ENCODE data around the gene NFATC3.
A peak's percentile ranks its signal among the peaks of the same experiment; 100 is the strongest.
"Not testable (repeated sequence)": the region's sequence is repeated elsewhere in the genome, so short reads cannot be mapped to it uniquely, and the experiment has no call there.

Gene NFATC3

DNA sequence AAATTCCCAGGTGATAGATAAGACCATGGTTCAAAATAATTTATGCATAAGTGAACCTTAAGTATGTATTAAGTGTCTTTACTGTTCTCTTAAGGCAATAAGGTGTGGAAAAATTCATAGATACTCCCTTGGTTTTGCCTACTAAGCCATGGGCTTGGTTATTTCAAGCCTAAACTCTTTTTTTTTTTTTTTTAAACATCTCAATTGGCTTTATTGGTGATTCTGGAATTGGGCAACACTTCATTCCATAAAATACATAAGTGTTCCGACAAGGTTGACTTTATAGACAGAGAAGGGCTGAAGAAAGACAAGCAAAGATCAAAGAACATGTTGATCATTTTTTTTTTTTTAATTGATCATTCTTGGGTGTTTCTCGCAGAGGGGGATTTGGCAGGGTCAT lies 77.2 kb downstream of the NFATC3 start:
- FAIRE-seq (no peak), DNase-seq (ENCODE audit: insufficient read length, low spot score) (no peak)
- TF ChIP-seq SPI1 (IDR thresholded peaks at IDR 0.05; ENCODE audit: low read depth, low read length), result no peak
- no peak for TF ChIP-seq PAX5 (IDR thresholded peaks at IDR 0.05; ENCODE audit: insufficient read depth, low read length, severe bottlenecking)
- no peak for TF ChIP-seq POU2F2 (IDR thresholded peaks at IDR 0.05; ENCODE audit: low read depth, low read length)
- no peak for TF ChIP-seq TAF1 (IDR thresholded peaks at IDR 0.05; ENCODE audit: low read depth, low read length)
- TF ChIP-seq POLR2A (IDR thresholded peaks at IDR 0.05; ENCODE audit: low read depth, low read length), result no peak
- TF ChIP-seq POLR2AphosphoS5 (IDR thresholded peaks at IDR 0.05; ENCODE audit: low read depth, low read length), result no peak

DNA sequence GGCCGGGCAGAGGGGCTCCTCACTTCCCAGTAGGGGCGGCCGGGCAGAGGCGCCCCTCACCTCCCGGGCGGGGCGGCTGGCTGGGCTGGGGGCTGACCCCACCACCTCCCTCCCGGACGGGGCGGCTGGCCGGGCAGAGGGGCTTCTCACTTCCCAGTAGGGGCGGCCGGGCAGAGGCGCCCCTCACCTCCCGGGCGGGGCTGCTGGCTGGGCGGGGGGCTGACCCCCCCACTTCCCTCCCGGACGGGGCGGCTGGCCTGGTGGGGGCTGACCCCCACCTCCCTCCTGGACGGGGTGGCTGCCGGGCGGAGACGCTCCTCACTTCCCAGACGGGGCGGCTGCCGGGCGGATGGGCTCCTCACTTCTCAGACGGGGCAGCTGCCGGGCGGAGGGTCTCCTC lies 78.1 kb downstream of the NFATC3 start:
- FAIRE-seq; DNase-seq (ENCODE audit: insufficient read length, low spot score): not testable (repeated sequence)

DNA sequence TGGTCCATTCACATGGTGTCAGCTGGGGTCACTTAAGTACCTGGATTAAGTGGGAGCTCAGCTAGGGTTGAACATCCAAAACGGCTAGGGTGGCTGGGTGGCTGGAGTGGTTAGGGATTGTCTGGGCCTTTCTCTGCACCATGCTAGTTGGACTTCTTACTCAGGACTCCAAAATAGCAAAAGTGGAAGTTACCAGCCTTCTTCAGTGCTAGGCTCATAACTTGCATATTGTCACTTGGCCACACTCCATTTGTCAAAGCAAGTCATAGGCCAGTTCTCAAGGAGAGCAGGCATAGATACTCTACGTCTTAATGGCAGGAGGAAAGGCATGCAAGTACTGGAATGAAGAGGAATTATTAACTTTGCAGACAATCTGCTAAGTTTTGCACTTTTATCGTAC lies 81.1 kb downstream of the NFATC3 start:
- no peak for TF ChIP-seq POLR2A (IDR thresholded peaks at IDR 0.05; ENCODE audit: low read depth, low read length)
- no peak for TF ChIP-seq POU2F2 (IDR thresholded peaks at IDR 0.05; ENCODE audit: low read depth, low read length)
- TF ChIP-seq TAF1 (IDR thresholded peaks at IDR 0.05; ENCODE audit: low read depth, low read length), result no peak
- DNase-seq (ENCODE audit: insufficient read length, low spot score), result no peak
- FAIRE-seq, result peak; percentile 56

DNA sequence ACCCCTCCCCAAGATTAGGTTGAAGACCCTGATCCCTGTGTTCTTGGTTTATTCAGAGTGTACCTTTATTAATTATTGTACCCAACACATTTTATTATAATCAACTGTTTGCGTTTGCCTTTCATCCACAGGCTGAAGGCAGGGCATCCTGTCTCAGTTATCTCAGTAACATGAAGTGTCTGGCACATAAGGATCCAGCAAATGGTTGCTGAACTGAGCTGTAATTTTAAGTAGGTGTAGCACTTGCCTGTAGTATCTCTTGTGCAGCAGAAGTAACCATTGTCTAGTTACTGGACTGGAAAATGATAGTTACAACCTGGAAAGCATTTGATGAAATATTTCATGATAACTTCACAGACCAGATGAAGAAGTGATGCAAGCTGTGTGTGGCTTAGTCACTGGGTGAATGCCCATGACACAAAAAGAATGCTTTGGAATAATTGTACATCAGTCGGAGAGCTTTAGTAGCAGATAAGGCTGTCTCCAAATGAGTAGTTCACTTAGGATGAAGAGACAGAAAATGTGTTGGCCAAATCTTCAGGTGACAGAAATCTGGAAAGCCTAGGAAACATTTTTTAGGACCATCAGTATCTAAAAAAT lies 94.1 kb downstream of the NFATC3 start:
- no peak for FAIRE-seq
- DNase-seq (ENCODE audit: insufficient read length, low spot score), result no peak
- TF ChIP-seq PAX5 (IDR thresholded peaks at IDR 0.05; ENCODE audit: insufficient read depth, low read length, severe bottlenecking), result no peak
- TF ChIP-seq SPI1 (IDR thresholded peaks at IDR 0.05; ENCODE audit: low read depth, low read length), result no peak
- TF ChIP-seq POLR2AphosphoS5 (IDR thresholded peaks at IDR 0.05; ENCODE audit: low read depth, low read length), result no peak
- no peak for TF ChIP-seq POU2F2 (IDR thresholded peaks at IDR 0.05; ENCODE audit: low read depth, low read length)
- TF ChIP-seq TAF1 (IDR thresholded peaks at IDR 0.05; ENCODE audit: low read depth, low read length), result no peak
- TF ChIP-seq POLR2A (IDR thresholded peaks at IDR 0.05; ENCODE audit: low read depth, low read length), result no peak

DNA sequence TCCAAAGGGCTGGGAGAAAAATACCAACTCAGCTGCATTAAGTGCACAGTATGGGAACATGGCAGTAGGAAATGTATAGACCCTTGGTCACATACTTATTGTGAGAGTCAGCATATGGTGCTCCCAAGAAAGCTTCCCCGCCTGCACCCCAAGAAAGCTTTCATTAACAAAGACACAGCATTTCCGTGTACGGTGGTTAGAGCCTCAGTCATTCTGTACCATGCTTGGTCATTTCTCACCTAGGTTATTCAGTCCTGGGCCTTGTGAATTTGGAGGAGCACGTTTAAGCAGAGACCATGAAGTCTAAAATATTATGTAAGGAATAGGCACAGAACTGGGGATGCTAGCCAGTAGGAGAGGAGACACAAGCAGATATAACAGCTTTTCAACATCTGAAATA lies 94.7 kb downstream of the NFATC3 start:
- DNase-seq (ENCODE audit: insufficient read length, low spot score) (no peak), FAIRE-seq (no peak)
- TF ChIP-seq POU2F2 (IDR thresholded peaks at IDR 0.05; ENCODE audit: low read depth, low read length) (no peak), TAF1 (IDR thresholded peaks at IDR 0.05; ENCODE audit: low read depth, low read length) (no peak), PAX5 (IDR thresholded peaks at IDR 0.05; ENCODE audit: insufficient read depth, low read length, severe bottlenecking) (no peak), POLR2A (IDR thresholded peaks at IDR 0.05; ENCODE audit: low read depth, low read length) (no peak), POLR2AphosphoS5 (IDR thresholded peaks at IDR 0.05; ENCODE audit: low read depth, low read length) (no peak)

DNA sequence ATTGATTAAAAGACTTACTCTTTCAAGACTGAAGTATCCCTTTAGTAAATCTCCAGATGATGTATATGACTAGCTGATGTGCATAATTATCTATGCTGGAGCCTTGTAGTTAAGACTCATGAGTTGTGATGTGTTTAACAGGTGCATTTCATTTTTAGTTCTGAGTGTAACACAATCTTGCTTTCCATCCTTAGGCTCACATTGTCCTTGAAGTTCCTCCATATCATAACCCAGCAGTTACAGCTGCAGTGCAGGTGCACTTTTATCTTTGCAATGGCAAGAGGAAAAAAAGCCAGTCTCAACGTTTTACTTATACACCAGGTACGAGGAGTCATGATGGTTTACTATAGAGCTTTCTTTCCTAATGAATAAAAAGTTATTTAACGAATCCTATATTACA lies 97.9 kb downstream of the NFATC3 start:
- DNase-seq (ENCODE audit: insufficient read length, low spot score) (no peak), FAIRE-seq (no peak)
- no peak for TF ChIP-seq TAF1 (IDR thresholded peaks at IDR 0.05; ENCODE audit: low read depth, low read length)
- TF ChIP-seq POLR2A (IDR thresholded peaks at IDR 0.05; ENCODE audit: low read depth, low read length), result no peak
- no peak for TF ChIP-seq SPI1 (IDR thresholded peaks at IDR 0.05; ENCODE audit: low read depth, low read length)

DNA sequence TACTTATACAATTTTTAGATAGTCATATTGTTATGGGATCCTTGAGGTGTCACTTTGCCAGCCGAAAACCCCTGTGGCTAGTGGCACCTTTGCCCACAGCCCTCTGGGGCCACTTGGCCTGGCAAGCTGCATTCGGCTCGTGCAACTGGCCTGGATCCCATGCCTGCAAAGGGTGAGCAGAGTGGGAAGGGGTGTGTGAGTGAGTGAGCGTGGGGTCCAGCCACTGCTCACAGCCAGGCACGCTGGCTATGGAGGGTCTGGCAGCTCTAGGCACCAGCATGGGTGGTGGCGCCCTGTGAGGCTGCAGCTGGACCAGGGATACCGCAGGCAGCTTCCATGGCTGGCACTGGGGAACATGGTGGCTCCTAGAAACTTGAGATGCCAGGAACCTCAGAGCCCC lies 101.7 kb downstream of the NFATC3 start:
- TF ChIP-seq PAX5 (IDR thresholded peaks at IDR 0.05; ENCODE audit: insufficient read depth, low read length, severe bottlenecking), result no peak
- no peak for TF ChIP-seq POU2F2 (IDR thresholded peaks at IDR 0.05; ENCODE audit: low read depth, low read length)
- no peak for TF ChIP-seq TAF1 (IDR thresholded peaks at IDR 0.05; ENCODE audit: low read depth, low read length)
- TF ChIP-seq SPI1 (IDR thresholded peaks at IDR 0.05; ENCODE audit: low read depth, low read length), result no peak
- no peak for TF ChIP-seq POLR2A (IDR thresholded peaks at IDR 0.05; ENCODE audit: low read depth, low read length)
- TF ChIP-seq POLR2AphosphoS5 (IDR thresholded peaks at IDR 0.05; ENCODE audit: low read depth, low read length), result no peak
- FAIRE-seq (no peak), DNase-seq (ENCODE audit: insufficient read length, low spot score) (no peak)

DNA sequence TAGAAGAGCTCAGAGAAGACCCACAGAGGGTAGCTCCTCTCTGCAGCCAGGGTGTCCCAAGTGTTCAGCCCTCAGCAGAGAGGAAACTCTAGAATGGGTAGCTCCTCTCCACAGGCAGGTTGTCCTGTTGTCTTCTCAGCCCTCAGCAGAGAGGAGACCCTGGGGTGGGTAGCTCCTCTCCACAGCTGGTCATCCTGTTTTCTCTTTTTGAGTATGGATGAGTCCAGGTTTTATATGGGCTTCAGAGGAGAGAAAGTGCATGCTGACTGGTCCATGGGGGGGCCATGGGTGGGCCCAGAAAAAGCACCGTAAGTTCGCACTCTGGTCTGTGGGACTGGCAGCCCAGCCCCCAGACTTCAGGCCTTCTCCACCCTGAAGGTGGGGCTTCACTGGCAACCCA lies 102.3 kb downstream of the NFATC3 start:
- no peak for FAIRE-seq
- TF ChIP-seq POLR2A (IDR thresholded peaks at IDR 0.05; ENCODE audit: low read depth, low read length) (no peak), POU2F2 (IDR thresholded peaks at IDR 0.05; ENCODE audit: low read depth, low read length) (no peak), PAX5 (IDR thresholded peaks at IDR 0.05; ENCODE audit: insufficient read depth, low read length, severe bottlenecking) (no peak), TAF1 (IDR thresholded peaks at IDR 0.05; ENCODE audit: low read depth, low read length) (no peak), POLR2AphosphoS5 (IDR thresholded peaks at IDR 0.05; ENCODE audit: low read depth, low read length) (no peak)
- DNase-seq (ENCODE audit: insufficient read length, low spot score), result no peak

DNA sequence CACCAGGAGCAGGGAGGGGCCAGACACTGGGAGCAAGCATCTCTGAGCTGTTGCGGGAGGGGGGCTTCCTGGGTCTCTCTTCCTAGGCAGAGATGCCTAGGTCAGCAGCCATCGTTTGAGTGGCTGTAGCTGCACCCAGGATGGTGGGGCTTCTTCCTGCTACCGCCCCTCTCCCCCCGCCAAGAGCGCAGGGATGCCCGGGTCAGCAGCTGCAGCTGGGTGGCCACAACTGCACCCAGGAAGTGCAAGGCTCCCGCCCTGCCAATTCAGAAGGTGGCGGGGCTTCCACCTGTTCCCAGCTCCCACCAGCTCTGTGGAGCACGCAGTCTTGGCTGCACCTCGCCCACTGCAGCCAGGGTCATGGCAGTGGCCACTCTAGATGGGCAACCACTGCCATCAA lies 103.0 kb downstream of the NFATC3 start:
- FAIRE-seq (no peak), DNase-seq (ENCODE audit: insufficient read length, low spot score) (no peak)
- no peak for TF ChIP-seq PAX5 (IDR thresholded peaks at IDR 0.05; ENCODE audit: insufficient read depth, low read length, severe bottlenecking)
- TF ChIP-seq TAF1 (IDR thresholded peaks at IDR 0.05; ENCODE audit: low read depth, low read length), result no peak
- TF ChIP-seq SPI1 (IDR thresholded peaks at IDR 0.05; ENCODE audit: low read depth, low read length), result no peak
- no peak for TF ChIP-seq POLR2A (IDR thresholded peaks at IDR 0.05; ENCODE audit: low read depth, low read length)
- no peak for TF ChIP-seq POU2F2 (IDR thresholded peaks at IDR 0.05; ENCODE audit: low read depth, low read length)
- TF ChIP-seq POLR2AphosphoS5 (IDR thresholded peaks at IDR 0.05; ENCODE audit: low read depth, low read length), result no peak

DNA sequence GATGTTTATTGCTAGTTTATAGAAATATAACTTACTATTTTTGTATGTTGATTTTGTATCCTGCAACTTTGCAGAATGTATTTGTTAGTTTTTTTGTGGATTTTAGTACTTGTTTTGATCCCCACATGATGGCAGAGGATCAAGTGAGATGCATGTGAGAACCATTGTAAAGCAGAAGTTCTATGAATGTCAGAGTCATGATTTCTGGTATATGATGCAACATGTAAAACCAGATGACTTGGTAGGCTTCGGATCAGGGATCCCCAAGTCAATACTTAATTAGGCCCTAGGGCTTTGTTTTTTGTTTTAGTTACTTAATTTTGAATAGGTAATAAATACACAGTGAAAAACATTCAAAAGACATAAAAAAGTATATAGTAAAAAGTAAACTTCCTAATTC lies 104.9 kb downstream of the NFATC3 start:
- DNase-seq (ENCODE audit: insufficient read length, low spot score) (no peak), FAIRE-seq (no peak)
- TF ChIP-seq PAX5 (IDR thresholded peaks at IDR 0.05; ENCODE audit: insufficient read depth, low read length, severe bottlenecking), result no peak
- TF ChIP-seq SPI1 (IDR thresholded peaks at IDR 0.05; ENCODE audit: low read depth, low read length), result no peak
- TF ChIP-seq POLR2A (IDR thresholded peaks at IDR 0.05; ENCODE audit: low read depth, low read length), result no peak
- TF ChIP-seq POU2F2 (IDR thresholded peaks at IDR 0.05; ENCODE audit: low read depth, low read length), result no peak
- TF ChIP-seq TAF1 (IDR thresholded peaks at IDR 0.05; ENCODE audit: low read depth, low read length), result no peak
- no peak for TF ChIP-seq POLR2AphosphoS5 (IDR thresholded peaks at IDR 0.05; ENCODE audit: low read depth, low read length)

Data from GM12891 (cell line).